Thyroid gland (tissue), 4 donors: ENCODE results near the gene LPCAT1. TPM values are rescaled to one million over a fixed set of nuclear protein-coding genes. Genes with fewer than 3 reads are reported as not detected.
"Not testable (repeated sequence)": the region's sequence is repeated elsewhere in the genome, so short reads cannot be mapped to it uniquely, and the experiment has no call there.

Experiments used
- DNase-seq, 2 donors: peaks; one replicate each; pipeline ENCODE4 v3.0.0-alpha.2; 2019
- H3K27ac ChIP-seq, 3 donors: fragments of 200-600 bp; sonication (generic); 1 replicate in 2 of 3; 2 replicates in 1 of 3; pipeline ENCODE4 v1.5.1; 2016 to 2019; ENCODE audit warnings: mild to moderate bottlenecking in 1 of 3, moderate library complexity in 1 of 3
- H3K27me3 ChIP-seq: fragments of 200-600 bp; sonication (generic); one replicate; pipeline ENCODE4 v1.5.1; 2019
- H3K36me3 ChIP-seq, 2 donors: fragments of 200-600 bp; sonication (generic); one replicate each; pipeline ENCODE4 v1.5.1; 2016 to 2019
- H3K4me1 ChIP-seq, 2 donors: fragments of 200-600 bp; sonication (generic); one replicate each; pipeline ENCODE4 v1.5.1; 2017 to 2019
- H3K4me3 ChIP-seq, 3 donors: fragments of 200-600 bp; sonication (generic); replicated peaks in 1 of 3; 1 replicate in 2 of 3; 2 replicates in 1 of 3; pipeline ENCODE4 v1.5.1; 2016; ENCODE audit warnings: mild to moderate bottlenecking in 1 of 3
- H3K9me3 ChIP-seq: fragments of 200-600 bp; sonication (generic); one replicate; pipeline ENCODE4 v1.5.1; 2017
- CTCF ChIP-seq, 6 experiments: fragments of 200-600 bp in 3 of 6; fragments of 450-650 bp in 3 of 6; sonication (generic) in 3 of 6; IDR thresholded peaks; one replicate each; pipeline ENCODE4 v1.5.1; 2016 to 2019; ENCODE audit warnings: antibody characterized with exemption in 6 of 6, mild to moderate bottlenecking in 2 of 6, inconsistent platforms in 1 of 6, moderate library complexity in 1 of 6
- POLR2A ChIP-seq, 2 donors: fragments of 450-650 bp; IDR thresholded peaks; one replicate each; pipeline ENCODE4 v1.6.1; 2017; ENCODE audit warnings: antibody characterized with exemption in 2 of 2, mild to moderate bottlenecking in 2 of 2, moderate library complexity in 1 of 2
- WGBS, 2 donors: methylation state at CpG; one replicate each; pipeline ENCODE4 v1.1.5; 2017; 5-methylcytosine and 5-hydroxymethylcytosine counted together
- intact Hi-C: fragments of 100-400 bp; cut with DNase I; formaldehyde crosslinking; loops from one replicate; pipeline ENCODE4 v1.15.1; 2023
- total RNA-seq, 4 donors: library from RNA; depleted of rRNA; stranded (reverse); fragments of >200 nt; gene quantifications; one replicate each; pipeline ENCODE4 v1.2.3, GENCODE V29; 2016

The LPCAT1 gene
- total RNA-seq, 4 donors from 2014 or later = 30.9 to 35.7 (median 33.3) TPM

DNA sequence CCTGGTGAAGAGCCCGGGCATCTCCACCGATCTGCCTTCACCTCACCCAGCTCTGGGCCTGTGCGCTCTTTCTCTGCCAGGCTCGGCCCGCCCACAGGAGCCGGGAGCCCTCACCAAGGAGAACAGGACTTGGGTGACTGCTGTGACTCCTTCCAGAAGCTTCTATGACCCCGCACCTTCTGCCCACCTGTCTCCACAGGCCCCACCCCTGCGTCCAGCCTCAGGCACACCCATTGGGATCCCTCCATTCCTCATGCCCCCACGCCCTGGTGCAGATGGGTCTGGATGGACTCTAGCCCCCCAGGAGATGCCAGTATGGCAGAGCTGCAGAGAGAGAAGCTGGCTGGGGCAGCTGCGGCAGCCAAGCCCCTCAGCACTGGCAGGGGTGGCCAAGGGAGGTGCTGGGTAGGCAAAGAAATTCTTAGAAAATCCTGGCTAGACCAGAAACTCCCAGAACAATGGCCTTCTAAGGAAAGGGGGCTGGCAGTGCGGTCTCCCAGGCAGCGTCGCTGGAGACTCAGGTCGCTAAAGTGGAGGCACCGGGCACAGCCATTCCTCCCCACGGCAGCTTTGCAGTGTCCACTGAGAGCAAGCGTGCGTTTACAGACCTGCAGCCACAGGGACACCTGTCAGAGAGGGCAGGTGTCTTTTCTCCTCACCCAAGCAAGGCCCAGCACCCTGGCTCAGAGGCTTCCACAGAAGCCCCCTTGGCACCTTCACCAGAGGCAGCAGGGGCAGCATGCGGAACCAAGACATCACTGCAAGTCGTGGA, 17.3 kb downstream of the LPCAT1 start:
- Histone ChIP-seq H3K27me3 (no peaks in the 10 kb centered on the region), H3K36me3 (no peaks in the 10 kb centered on the region), H3K4me3 (no peak overlapping the region), H3K9me3 (no peaks in the 10 kb centered on the region), H3K27ac (no peak overlapping the region), H3K4me1 (no peaks in the 10 kb centered on the region)
- DNase-seq = no peak
- TF ChIP-seq CTCF (IDR thresholded peaks at IDR 0.05) = no peak
- TF ChIP-seq POLR2A (IDR thresholded peaks at IDR 0.05) = no peak
- 86 to 95% methylated on average over 19 to 20 of the region's 20 CpGs for WGBS, 2 donors
- intact Hi-C loops = no loop called here

GRCh38 chr5:1505506-1506241, 18.1 kb downstream of the LPCAT1 start:
- intact Hi-C loops = no loop called here
- no peak for TF ChIP-seq CTCF (IDR thresholded peaks at IDR 0.05)
- TF ChIP-seq POLR2A (IDR thresholded peaks at IDR 0.05) = no peak
- no peak for DNase-seq
- no peak overlapping the region for H3K4me3 ChIP-seq
- H3K36me3 ChIP-seq = no peaks in the 10 kb centered on the region
- 86 to 88% methylated on average over 21 to 23 of the region's 24 CpGs for WGBS, 2 donors
- no peaks in the 10 kb centered on the region for H3K9me3 ChIP-seq
- H3K27me3 ChIP-seq = no peaks in the 10 kb centered on the region
- H3K27ac ChIP-seq = no peak overlapping the region
- peaks cover 0 to 5% of the 10 kb centered on the region in 2 donors for H3K4me1 ChIP-seq

- H3K4me3 ChIP-seq, H3K27me3 ChIP-seq, H3K27ac ChIP-seq, DNase-seq, H3K36me3 ChIP-seq, H3K9me3 ChIP-seq, intact Hi-C loops: not testable (repeated sequence)
- peaks cover 0 to 11% of the 10 kb centered on the region in 2 donors for H3K4me1 ChIP-seq
- WGBS, 2 donors = 77 to 79% methylated on average over 14 of the region's 14 CpGs
These were observed 18.7 kb downstream of the LPCAT1 start for GRCh38 chr5:1505089-1505488.

GRCh38 chr5:1504617-1505016, 19.1 kb downstream of the LPCAT1 start:
- intact Hi-C loops = no loop called here

GRCh38 chr5:1504069-1504595, 19.6 kb downstream of the LPCAT1 start:
- WGBS, 2 donors = 94 to 98% methylated on average over 12 to 14 of the region's 14 CpGs
- intact Hi-C loops = no loop called here
- no peak for DNase-seq
- no peaks in the 10 kb centered on the region for H3K27me3 ChIP-seq
- H3K36me3 ChIP-seq = no peaks in the 10 kb centered on the region
- peaks cover 0 to 11% of the 10 kb centered on the region in 2 donors for H3K4me1 ChIP-seq
- TF ChIP-seq CTCF (IDR thresholded peaks at IDR 0.05) (no peak), POLR2A (IDR thresholded peaks at IDR 0.05) (no peak)
- no peaks in the 10 kb centered on the region for H3K9me3 ChIP-seq
- no peak overlapping the region for H3K27ac ChIP-seq
- no peak overlapping the region for H3K4me3 ChIP-seq

More at GRCh38 chr5:1504617-1505016, 19.1 kb downstream of the LPCAT1 start:
- no peak overlapping the region for H3K27ac ChIP-seq
- TF ChIP-seq CTCF (IDR thresholded peaks at IDR 0.05) = no peak
- no peak for TF ChIP-seq POLR2A (IDR thresholded peaks at IDR 0.05)
- 83 to 85% methylated on average over 12 of the region's 12 CpGs for WGBS, 2 donors
- no peaks in the 10 kb centered on the region for H3K36me3 ChIP-seq
- no peaks in the 10 kb centered on the region for H3K9me3 ChIP-seq
- H3K4me3 ChIP-seq = no peak overlapping the region
- DNase-seq = no peak
- H3K4me1 ChIP-seq = peaks cover 0 to 11% of the 10 kb centered on the region in 2 donors
- H3K27me3 ChIP-seq = no peaks in the 10 kb centered on the region
